ENCODE data around the gene KCNJ15. TPM values are rescaled to one million over a fixed set of nuclear protein-coding genes. Genes with fewer than 3 reads are reported as not detected.

The KCNJ15 gene
- total RNA-seq, 2 donors from 2014 or later = not detected

DNA sequence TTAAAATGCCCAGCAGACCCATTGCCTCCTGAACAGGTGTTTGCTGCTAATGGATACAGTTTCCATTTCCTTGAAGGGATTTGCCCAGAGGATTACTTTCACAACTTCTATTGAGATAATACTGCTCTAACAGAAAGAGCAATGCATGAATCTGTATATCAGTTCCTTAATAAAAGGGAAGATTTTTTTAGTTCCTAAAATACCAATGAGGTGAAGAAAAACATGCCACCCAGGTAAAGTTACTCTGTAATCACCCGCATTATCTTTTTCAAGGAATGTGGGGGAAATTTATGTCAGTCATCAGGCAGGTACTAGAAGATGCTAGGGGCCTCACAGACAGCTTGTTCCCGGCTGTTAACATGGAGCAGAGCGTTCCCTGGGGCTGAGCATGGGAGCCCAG is 41.1 kb downstream of the KCNJ15 start:
- Histone ChIP-seq H3K4me3 (ENCODE audit: low read length) (no peak overlapping the region), H3K27me3 (ENCODE audit: control insufficient read depth, insufficient read depth, low read length, poor library complexity, severe bottlenecking) (no peaks in the 10 kb centered on the region), H3K4me1 (ENCODE audit: control insufficient read depth, insufficient read depth, low read length) (no peaks in the 10 kb centered on the region), H3K9me3 (ENCODE audit: control insufficient read depth, low read length) (no peaks in the 10 kb centered on the region), H3K36me3 (ENCODE audit: control insufficient read depth, insufficient read depth, low read length) (no peaks in the 10 kb centered on the region), H3K9ac (ENCODE audit: extremely low read depth, low read length, poor library complexity, severe bottlenecking) (no peak overlapping the region), H3K27ac (ENCODE audit: low read depth, low read length) (no peak overlapping the region)
- Mint-ChIP-seq H3K27me3 (ENCODE audit: insufficient read depth) (peaks cover 9% of the 10 kb centered on the region), H3K4me3 (no peak overlapping the region), H3K9me3 (no peaks in the 10 kb centered on the region), H3K27ac (no peak overlapping the region), H3K36me3 (ENCODE audit: low read depth) (no peaks in the 10 kb centered on the region), H3K4me1 (peaks cover 11% of the 10 kb centered on the region)
- TF ChIP-seq, protein P1, sequence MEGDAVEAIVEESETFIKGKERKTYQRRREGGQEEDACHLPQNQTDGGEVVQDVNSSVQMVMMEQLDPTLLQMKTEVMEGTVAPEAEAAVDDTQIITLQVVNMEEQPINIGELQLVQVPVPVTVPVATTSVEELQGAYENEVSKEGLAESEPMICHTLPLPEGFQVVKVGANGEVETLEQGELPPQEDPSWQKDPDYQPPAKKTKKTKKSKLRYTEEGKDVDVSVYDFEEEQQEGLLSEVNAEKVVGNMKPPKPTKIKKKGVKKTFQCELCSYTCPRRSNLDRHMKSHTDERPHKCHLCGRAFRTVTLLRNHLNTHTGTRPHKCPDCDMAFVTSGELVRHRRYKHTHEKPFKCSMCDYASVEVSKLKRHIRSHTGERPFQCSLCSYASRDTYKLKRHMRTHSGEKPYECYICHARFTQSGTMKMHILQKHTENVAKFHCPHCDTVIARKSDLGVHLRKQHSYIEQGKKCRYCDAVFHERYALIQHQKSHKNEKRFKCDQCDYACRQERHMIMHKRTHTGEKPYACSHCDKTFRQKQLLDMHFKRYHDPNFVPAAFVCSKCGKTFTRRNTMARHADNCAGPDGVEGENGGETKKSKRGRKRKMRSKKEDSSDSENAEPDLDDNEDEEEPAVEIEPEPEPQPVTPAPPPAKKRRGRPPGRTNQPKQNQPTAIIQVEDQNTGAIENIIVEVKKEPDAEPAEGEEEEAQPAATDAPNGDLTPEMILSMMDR (conservative IDR thresholded peaks at IDR 0.05) = no peak
- 88 to 100% methylated on average over 1 to 3 of the region's 3 CpGs for WGBS, 2 experiments (ENCODE audit: insufficient coverage in 1 of 2, insufficient read length in 1 of 2)
- DNase-seq = no peak

GRCh38 chr21:38298832-38299231 is 42.0 kb downstream of the KCNJ15 start:
- no peak overlapping the region for H3K27ac Mint-ChIP-seq
- no peaks in the 10 kb centered on the region for H3K36me3 ChIP-seq (ENCODE audit: control insufficient read depth, insufficient read depth, low read length)
- H3K27me3 ChIP-seq (ENCODE audit: control insufficient read depth, insufficient read depth, low read length, poor library complexity, severe bottlenecking) = no peaks in the 10 kb centered on the region
- H3K4me3 ChIP-seq (ENCODE audit: low read length) = no peak overlapping the region
- H3K9me3 ChIP-seq (ENCODE audit: control insufficient read depth, low read length) = no peaks in the 10 kb centered on the region
- H3K4me3 Mint-ChIP-seq = no peak overlapping the region
- 91 to 100% methylated on average over 3 of the region's 3 CpGs for WGBS, 2 experiments (ENCODE audit: insufficient coverage in 1 of 2, insufficient read length in 1 of 2)
- no peaks in the 10 kb centered on the region for H3K9me3 Mint-ChIP-seq
- H3K36me3 Mint-ChIP-seq (ENCODE audit: low read depth) = no peaks in the 10 kb centered on the region
- DNase-seq = no peak
- H3K4me1 ChIP-seq (ENCODE audit: control insufficient read depth, insufficient read depth, low read length) = no peaks in the 10 kb centered on the region
- peaks cover 11% of the 10 kb centered on the region for H3K4me1 Mint-ChIP-seq
- no peak overlapping the region for H3K27ac ChIP-seq (ENCODE audit: low read depth, low read length)
- H3K27me3 Mint-ChIP-seq (ENCODE audit: insufficient read depth) = peaks cover 9% of the 10 kb centered on the region
- no peak overlapping the region for H3K9ac ChIP-seq (ENCODE audit: extremely low read depth, low read length, poor library complexity, severe bottlenecking)
- TF ChIP-seq, protein P1 (conservative IDR thresholded peaks at IDR 0.05) = no peak

DNA sequence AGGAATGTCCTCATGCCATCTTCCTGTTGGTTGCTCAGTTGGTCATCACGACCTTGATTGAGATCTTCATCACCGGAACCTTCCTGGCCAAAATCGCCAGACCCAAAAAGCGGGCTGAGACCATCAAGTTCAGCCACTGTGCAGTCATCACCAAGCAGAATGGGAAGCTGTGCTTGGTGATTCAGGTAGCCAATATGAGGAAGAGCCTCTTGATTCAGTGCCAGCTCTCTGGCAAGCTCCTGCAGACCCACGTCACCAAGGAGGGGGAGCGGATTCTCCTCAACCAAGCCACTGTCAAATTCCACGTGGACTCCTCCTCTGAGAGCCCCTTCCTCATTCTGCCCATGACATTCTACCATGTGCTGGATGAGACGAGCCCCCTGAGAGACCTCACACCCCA is 42.9 kb downstream of the KCNJ15 start:
- H3K4me3 ChIP-seq (ENCODE audit: low read length) = no peak overlapping the region
- H3K36me3 ChIP-seq (ENCODE audit: control insufficient read depth, insufficient read depth, low read length) = no peaks in the 10 kb centered on the region
- TF ChIP-seq, protein P1 (conservative IDR thresholded peaks at IDR 0.05) = no peak
- no peak overlapping the region for H3K9ac ChIP-seq (ENCODE audit: extremely low read depth, low read length, poor library complexity, severe bottlenecking)
- 93 to 98% methylated on average over 5 to 8 of the region's 8 CpGs for WGBS, 2 experiments (ENCODE audit: insufficient coverage in 1 of 2, insufficient read length in 1 of 2)
- no peaks in the 10 kb centered on the region for H3K9me3 ChIP-seq (ENCODE audit: control insufficient read depth, low read length)
- H3K4me3 Mint-ChIP-seq = no peak overlapping the region
- H3K27ac ChIP-seq (ENCODE audit: low read depth, low read length) = no peak overlapping the region
- no peaks in the 10 kb centered on the region for H3K9me3 Mint-ChIP-seq
- peaks cover 9% of the 10 kb centered on the region for H3K27me3 Mint-ChIP-seq (ENCODE audit: insufficient read depth)
- no peaks in the 10 kb centered on the region for H3K36me3 Mint-ChIP-seq (ENCODE audit: low read depth)
- peaks cover 11% of the 10 kb centered on the region for H3K4me1 Mint-ChIP-seq
- H3K4me1 ChIP-seq (ENCODE audit: control insufficient read depth, insufficient read depth, low read length) = no peaks in the 10 kb centered on the region
- no peak overlapping the region for H3K27ac Mint-ChIP-seq
- no peaks in the 10 kb centered on the region for H3K27me3 ChIP-seq (ENCODE audit: control insufficient read depth, insufficient read depth, low read length, poor library complexity, severe bottlenecking)
- no peak for DNase-seq

Data from endodermal cell (in vitro differentiated cells).